Heart right ventricle (tissue), 16 donors: ENCODE data around the gene YWHAQ. TPM values are rescaled to one million over a fixed set of nuclear protein-coding genes. Genes with fewer than 3 reads are reported as not detected.

Source experiments
- ATAC-seq, 8 donors: fragments of 200-7000 bp; cut with Tn5 transposase; one replicate each; pipeline ENCODE4 v1.9.1; 2020; ENCODE audit warnings: mild to moderate bottlenecking in 8 of 8, moderate library complexity in 8 of 8, moderate number of reproducible peaks in 1 of 8
- DNase-seq, 2 donors: peaks; one replicate each; pipeline ENCODE4 v3.0.0-alpha.2; 2020
- H3K27ac ChIP-seq, 10 donors: fragments of 200-600 bp; sonication (generic) in 2 of 10; one replicate each; pipeline versions ENCODE4 v1.5.0 to v1.8.0; 2020 to 2022; ENCODE audit warnings: mild to moderate bottlenecking in 3 of 10
- H3K27me3 ChIP-seq, 7 donors: fragments of 200-600 bp; one replicate each; pipeline ENCODE4 v1.8.0; 2021 to 2022; ENCODE audit warnings: mild to moderate bottlenecking in 2 of 7
- H3K36me3 ChIP-seq, 9 donors: fragments of 200-600 bp; sonication (generic) in 1 of 9; one replicate each; pipeline versions ENCODE4 v1.5.0 to v1.8.0; 2020 to 2022; ENCODE audit warnings: mild to moderate bottlenecking in 2 of 9
- H3K4me1 ChIP-seq, 9 donors: fragments of 200-600 bp; sonication (generic) in 1 of 9; one replicate each; pipeline versions ENCODE4 v1.5.0 to v1.8.0; 2020 to 2022; ENCODE audit warnings: mild to moderate bottlenecking in 4 of 9
- H3K4me3 ChIP-seq, 10 donors: fragments of 200-600 bp; sonication (generic) in 2 of 10; one replicate each; pipeline versions ENCODE4 v1.5.0 to v1.8.0; 2020 to 2022; ENCODE audit warnings: mild to moderate bottlenecking in 7 of 10, moderate library complexity in 2 of 10
- H3K9me3 ChIP-seq, 11 donors: fragments of 200-600 bp in 10 of 11; sonication (generic) in 2 of 11; one replicate each; pipeline versions ENCODE4 v1.5.0 to v1.8.0; 2013 to 2022; ENCODE audit warnings: mild to moderate bottlenecking in 2 of 11, control low read depth in 1 of 11, moderate library complexity in 1 of 11
- CTCF ChIP-seq, 9 donors: fragments of 200-600 bp; sonication (generic) in 2 of 9; IDR thresholded peaks; one replicate each; pipeline versions ENCODE4 v1.5.0 to v1.8.0; 2021 to 2022; ENCODE audit warnings: antibody characterized with exemption in 9 of 9, mild to moderate bottlenecking in 5 of 9, moderate library complexity in 1 of 9
- WGBS, 2 donors: extraction: QIAGEN DNeasy Blood & Tissue Kit; methylation state at CpG; one replicate each; pipeline ENCODE4 v1.1.7; 2013; ENCODE audit warnings: inconsistent platforms in 1 of 2; 5-methylcytosine and 5-hydroxymethylcytosine counted together
- intact Hi-C, 10 donors: fragments of 100-400 bp; cut with DNase I; formaldehyde crosslinking; loops; one replicate each; pipeline versions ENCODE4 v1.11.1 to v1.14.2; 2022
- polyA plus RNA-seq, 2 donors: library from polyadenylated mRNA; stranded (reverse); fragments of 200-250 nt; gene quantifications; one replicate each; pipeline ENCODE4 v1.2.3, GENCODE V29; 2013
- total RNA-seq, 10 donors: library from RNA; stranded (reverse); fragmentation: NEBNext Ultra II Directional in 3 of 10; extraction: Animal tissue kit (Norgen Biotek cat#: 25700) in 3 of 10; gene quantifications; one replicate each; pipeline versions ENCODE4 v1.2.1 to v1.2.4, GENCODE V29; 2021 to 2023
- donor health status: Arrhythmogenic right ventricular cardiomyopathy.
- donor health status: ischemic (EF 13 %, LVEDD 7.1; RV severe dilation, severe dysfunction).
- donor health status: healthy with polysubstance abuse.
- donor health status: DM: no; HTN: yes; CAD: no.
- donor health status: DM: no; HTN: no; CAD: no.
- donor health status: ischemic (EF 25% LVEDD 6.9; RV normal size, moderate dysfunction).
- donor health status: ischemic (EF 25% LVEDD 5.7; RV mildly dilated, moderate dysfunction).
- donor health status: healthy.
- donor health status: DM: yes; HTN: yes; CAD: no.
- donor health status: Ischemic cardiomyopathy.
- donor health status: ischemic (EF 35%, LVEDD 5.7; RV mildly dilated, moderate dysfunction).
- donor health status: nonischemic (EF 11% LVEDD 7.7; RV severe dilation, severe dysfunction).
- donor health status: DM: yes; HTN: yes; CAD: no.
- donor health status: PGD.
- donor health status: ischemic (EF 29% LVEDD 5.4; RV normal size, mild dysfunction).
- donor health status: nonischemic (EF 23%, LVEDD 6.1; RV moderate dilation, normal function).

Gene YWHAQ
- total and polyA plus RNA-seq, 12 donors = 62.0 to 303 (median 199) TPM

GRCh38 chr2:9543557-9543956 is 87.2 kb downstream of the YWHAQ start:
- Histone ChIP-seq H3K27me3 (no peaks in the 10 kb centered on the region), H3K4me1 (peaks cover 0 to 80% (median 46%) of the 10 kb centered on the region in 9 donors), H3K4me3 (no peak overlapping the region), H3K9me3 (no peaks in the 10 kb centered on the region), H3K36me3 (peaks cover 0 to 29% (median 0%) of the 10 kb centered on the region in 9 donors), H3K27ac (no peak overlapping the region)
- 28 to 73% methylated on average over 1 of the region's 1 CpG for WGBS, 2 donors
- TF ChIP-seq CTCF (IDR thresholded peaks at IDR 0.05) = no peak
- DNase-seq (no peak), ATAC-seq (no peak)
- intact Hi-C loops = no loop called here

- H3K9me3 ChIP-seq = no peaks in the 10 kb centered on the region
- H3K27ac ChIP-seq = peak overlapping the region in 6 of 10 donors; percentile 38 to 62 (median 48)
- DNase-seq = no peak
- no peak for TF ChIP-seq CTCF (IDR thresholded peaks at IDR 0.05)
- intact Hi-C loops = no loop called here
- peaks cover 0 to 45% (median 0%) of the 10 kb centered on the region in 9 donors for H3K36me3 ChIP-seq
- peak in 7 of 8 donors; percentile 31 to 71 (median 47) for ATAC-seq
- peaks cover 0 to 63% (median 33%) of the 10 kb centered on the region in 9 donors for H3K4me1 ChIP-seq
- WGBS, 2 donors = 48 to 64% methylated on average over 5 of the region's 5 CpGs
- H3K4me3 ChIP-seq = no peak overlapping the region
- H3K27me3 ChIP-seq = no peaks in the 10 kb centered on the region
Measured at GRCh38 chr2:9539531-9539930, 91.3 kb downstream of the YWHAQ start.

GRCh38 chr2:9538000-9538507 is 92.7 kb downstream of the YWHAQ start:
- Histone ChIP-seq H3K4me1 (peaks cover 0 to 48% (median 21%) of the 10 kb centered on the region in 9 donors), H3K36me3 (peaks cover 0 to 59% (median 0%) of the 10 kb centered on the region in 9 donors)
- intact Hi-C loops = no loop called here

GRCh38 chr2:9536504-9536903 is 94.3 kb downstream of the YWHAQ start:
- peaks cover 0 to 59% (median 0%) of the 10 kb centered on the region in 9 donors for H3K36me3 ChIP-seq

More at GRCh38 chr2:9538000-9538507, 92.7 kb downstream of the YWHAQ start:
- WGBS, 2 donors = 37 to 50% methylated on average over 2 of the region's 2 CpGs
- no peaks in the 10 kb centered on the region for H3K9me3 ChIP-seq
- DNase-seq = no peak
- no peak for TF ChIP-seq CTCF (IDR thresholded peaks at IDR 0.05)
- H3K4me3 ChIP-seq = no peak overlapping the region
- H3K27ac ChIP-seq = peak overlapping the region in 8 of 10 donors; percentile 38 to 62 (median 48)
- ATAC-seq = peak in 7 of 8 donors; percentile 32 to 76 (median 67)
- H3K27me3 ChIP-seq = no peaks in the 10 kb centered on the region

More at GRCh38 chr2:9536504-9536903, 94.3 kb downstream of the YWHAQ start:
- Histone ChIP-seq H3K27ac (no peak overlapping the region), H3K4me3 (no peak overlapping the region), H3K27me3 (no peaks in the 10 kb centered on the region), H3K4me1 (peaks cover 0 to 47% (median 21%) of the 10 kb centered on the region in 9 donors), H3K9me3 (no peaks in the 10 kb centered on the region)
- DNase-seq (no peak), ATAC-seq (no peak)
- TF ChIP-seq CTCF (IDR thresholded peaks at IDR 0.05) = no peak
- intact Hi-C loops = no loop called here
- WGBS, 2 donors = 91 to 94% methylated on average over 6 of the region's 6 CpGs
